ENCODE results near the gene DNMT3B.

DNMT3B gene

DNA sequence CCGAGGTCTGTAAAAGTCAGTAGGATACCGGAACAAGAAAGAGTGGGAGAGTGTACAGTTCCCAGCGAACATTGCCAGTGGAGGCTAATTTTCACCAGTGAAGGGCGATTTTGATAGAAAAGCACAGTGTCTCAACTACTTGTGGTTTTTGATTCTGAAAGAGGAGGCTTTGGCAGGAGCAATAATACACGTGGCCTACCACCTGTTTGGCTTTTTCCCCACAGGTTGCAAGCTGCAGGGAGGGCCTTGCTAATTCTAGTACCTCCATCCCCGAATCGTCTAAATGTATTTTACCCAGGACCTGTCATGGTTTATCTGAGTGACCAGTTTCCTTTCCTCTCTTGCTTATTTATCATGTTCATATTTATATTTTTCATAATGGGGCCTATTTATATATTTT is 93.2 kb downstream of the DNMT3B start:
- Histone ChIP-seq H3K4me3 (ENCODE audit: low read depth, low read length, poor library complexity, severe bottlenecking) (no peak overlapping the region), H3K9ac (ENCODE audit: low read length) (no peak overlapping the region), H3K4me2 (ENCODE audit: low read length) (no peak overlapping the region), H2AFZ (ENCODE audit: low read length) (no peak overlapping the region), H3K4me1 (ENCODE audit: insufficient read depth, low read length, severe bottlenecking) (no peaks in the 10 kb centered on the region), H3K79me2 (ENCODE audit: insufficient read depth, low read length) (no peaks in the 10 kb centered on the region), H4K20me1 (ENCODE audit: insufficient read depth, low read length) (0 out of 2 replicates have a peak, but pooled peaks cover 3% of the 10 kb centered on the region), H3K9me3 (ENCODE audit: low read length) (no peaks in the 10 kb centered on the region), H3F3A (ENCODE audit: insufficient read depth, low read length) (no peaks in the 10 kb centered on the region), H3K27ac (ENCODE audit: low read depth, low read length, poor library complexity, severe bottlenecking) (no peak overlapping the region), H3K36me3 (ENCODE audit: insufficient read depth, low read length) (peaks cover 48% of the 10 kb centered on the region; the same call in 1 of the 2 replicates), H3K27me3 (ENCODE audit: insufficient read depth, low read length) (no peaks in the 10 kb centered on the region), H3K9me2 (ENCODE audit: low read depth, low read length) (no peaks in the 10 kb centered on the region)
- TF ChIP-seq CTCF (IDR thresholded peaks at IDR 0.05; ENCODE audit: low read length) (no peak), EZH2 (IDR thresholded peaks at IDR 0.05; ENCODE audit: borderline replicate concordance, low read length) (no peak)

DNA sequence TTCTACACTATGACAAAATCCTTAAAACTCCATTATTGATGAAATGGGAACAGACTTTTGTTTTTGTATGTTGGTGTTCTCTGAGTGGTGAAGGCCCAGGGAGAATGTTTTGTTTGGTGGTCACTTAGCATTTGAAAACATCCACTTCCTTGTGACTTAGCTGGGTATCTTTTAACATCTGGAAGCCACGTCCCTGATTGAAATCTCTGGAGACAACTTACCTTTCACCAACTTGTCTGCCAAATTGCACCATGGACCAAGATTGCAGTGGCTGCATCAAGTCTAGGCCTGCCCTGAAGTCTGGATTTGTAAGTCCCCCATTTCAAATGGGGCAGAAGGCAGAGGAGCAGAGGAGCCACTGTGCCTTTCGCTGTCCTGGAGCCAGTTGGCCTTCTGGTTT is 96.0 kb downstream of the DNMT3B start:
- H3K9me2 ChIP-seq (ENCODE audit: low read depth, low read length): no peaks in the 10 kb centered on the region
- no peak overlapping the region for H3K4me2 ChIP-seq (ENCODE audit: low read length)
- no peaks in the 10 kb centered on the region for H3K4me1 ChIP-seq (ENCODE audit: insufficient read depth, low read length, severe bottlenecking)
- no peaks in the 10 kb centered on the region for H3K9me3 ChIP-seq (ENCODE audit: low read length)
- TF ChIP-seq EZH2 (IDR thresholded peaks at IDR 0.05; ENCODE audit: borderline replicate concordance, low read length) (no peak), CTCF (IDR thresholded peaks at IDR 0.05; ENCODE audit: low read length) (no peak)
- no peak overlapping the region for H3K27ac ChIP-seq (ENCODE audit: low read depth, low read length, poor library complexity, severe bottlenecking)
- no peaks in the 10 kb centered on the region for H3K27me3 ChIP-seq (ENCODE audit: insufficient read depth, low read length)
- peaks cover 21% of the 10 kb centered on the region; the same call in 1 of the 2 replicates for H3K36me3 ChIP-seq (ENCODE audit: insufficient read depth, low read length)
- H3K9ac ChIP-seq (ENCODE audit: low read length): no peak overlapping the region
- H3K4me3 ChIP-seq (ENCODE audit: low read depth, low read length, poor library complexity, severe bottlenecking): no peak overlapping the region
- H3F3A ChIP-seq (ENCODE audit: insufficient read depth, low read length): no peaks in the 10 kb centered on the region
- H4K20me1 ChIP-seq (ENCODE audit: insufficient read depth, low read length): 0 out of 2 replicates have a peak, but pooled peaks cover 3% of the 10 kb centered on the region
- no peak overlapping the region for H2AFZ ChIP-seq (ENCODE audit: low read length)
- no peaks in the 10 kb centered on the region for H3K79me2 ChIP-seq (ENCODE audit: insufficient read depth, low read length)

Data from OCI-LY1 (cell line).